WTC11 (cell line): ENCODE results near the gene TRIM3. TPM values are rescaled to one million over a fixed set of nuclear protein-coding genes. Genes with fewer than 3 reads are reported as not detected.

Source experiments
- CREB1 ChIP-seq: sonication (generic); formaldehyde crosslinking; IDR thresholded peaks from 2 replicates; pipeline ENCODE4 v1.8.0; 2023; ENCODE audit warnings: mild to moderate bottlenecking, missing genetic modification reagents
- CREM ChIP-seq: sonication (generic); formaldehyde crosslinking; IDR thresholded peaks from 2 replicates; pipeline ENCODE4 v1.8.1; 2022; ENCODE audit warnings: mild to moderate bottlenecking, missing genetic modification reagents, moderate library complexity
- ELF4 ChIP-seq: sonication (generic); formaldehyde crosslinking; IDR thresholded peaks from 2 replicates; pipeline ENCODE4 v1.8.1; 2022; ENCODE audit warnings: low read depth, mild to moderate bottlenecking, moderate library complexity, missing genetic modification reagents
- EMX1 ChIP-seq: fragments of 250-450 bp; sonication (Bioruptor Pico); IDR thresholded peaks from 2 replicates; pipeline ENCODE4 v1.8.0; 2021; ENCODE audit warnings: mild to moderate bottlenecking
- ESRRA ChIP-seq: sonication (generic); formaldehyde crosslinking; IDR thresholded peaks from 2 replicates; pipeline ENCODE4 v1.8.1; 2022; ENCODE audit warnings: mild to moderate bottlenecking, missing genetic modification reagents, borderline replicate concordance
- FOXJ3 ChIP-seq: sonication (generic); formaldehyde crosslinking; IDR thresholded peaks from 2 replicates; pipeline ENCODE4 v1.9.0; 2021; ENCODE audit warnings: missing genetic modification reagents, mild to moderate bottlenecking, borderline replicate concordance
- GABPB1 ChIP-seq: sonication (generic); formaldehyde crosslinking; IDR thresholded peaks from 2 replicates; pipeline ENCODE4 v1.8.1; 2023; ENCODE audit warnings: mild to moderate bottlenecking, missing genetic modification reagents
- GTF2I ChIP-seq: fragments of 250-450 bp; sonication (Bioruptor Pico); conservative IDR thresholded peaks from 2 replicates; pipeline ENCODE4 v1.4.0; 2021; ENCODE audit warnings: mild to moderate bottlenecking
- IRF2 ChIP-seq: sonication (generic); formaldehyde crosslinking; IDR thresholded peaks from 2 replicates; pipeline ENCODE4 v1.8.0; 2022; ENCODE audit warnings: low read depth, missing genetic modification reagents, borderline replicate concordance
- NFATC4 ChIP-seq: fragments of 250-450 bp; sonication (Bioruptor Pico); IDR thresholded peaks from 2 replicates; pipeline ENCODE4 v1.9.0; 2021; ENCODE audit warnings: mild to moderate bottlenecking
- NFYB ChIP-seq: sonication (generic); formaldehyde crosslinking; conservative IDR thresholded peaks from 2 replicates; pipeline ENCODE4 v1.8.0; 2022; ENCODE audit warnings: low read depth, missing genetic modification reagents
- NR1H2 ChIP-seq: sonication (generic); formaldehyde crosslinking; IDR thresholded peaks from 2 replicates; pipeline ENCODE4 v1.9.0; 2021; ENCODE audit warnings: mild to moderate bottlenecking, moderate library complexity, missing genetic modification reagents
- NR2C2 ChIP-seq: sonication (generic); formaldehyde crosslinking; IDR thresholded peaks from 2 replicates; pipeline ENCODE4 v1.8.0; 2022; ENCODE audit warnings: mild to moderate bottlenecking, missing genetic modification reagents
- RELA ChIP-seq: sonication (generic); formaldehyde crosslinking; IDR thresholded peaks from 2 replicates; pipeline ENCODE4 v1.8.1; 2022; ENCODE audit warnings: missing genetic modification reagents, mild to moderate bottlenecking, borderline replicate concordance
- RORB ChIP-seq: fragments of 250-450 bp; sonication (Bioruptor Pico); IDR thresholded peaks from 2 replicates; pipeline ENCODE4 v1.9.0; 2021; ENCODE audit warnings: mild to moderate bottlenecking
- SMAD4 ChIP-seq: sonication (generic); formaldehyde crosslinking; IDR thresholded peaks from 2 replicates; pipeline ENCODE4 v1.8.0; 2022; ENCODE audit warnings: mild to moderate bottlenecking, missing genetic modification reagents
- TEAD1 ChIP-seq: sonication (generic); formaldehyde crosslinking; IDR thresholded peaks from 2 replicates; pipeline ENCODE4 v1.8.0; 2022; ENCODE audit warnings: mild to moderate bottlenecking, missing genetic modification reagents
- ZNF121 ChIP-seq: sonication (generic); formaldehyde crosslinking; IDR thresholded peaks from 2 replicates; pipeline ENCODE4 v1.8.0; 2023; ENCODE audit warnings: missing genetic modification reagents
- ZNF219 ChIP-seq: sonication (generic); formaldehyde crosslinking; IDR thresholded peaks from 2 replicates; pipeline ENCODE4 v1.8.0; 2023; ENCODE audit warnings: missing genetic modification reagents, mild to moderate bottlenecking, borderline replicate concordance
- ZNF263 ChIP-seq: sonication (generic); formaldehyde crosslinking; IDR thresholded peaks from 2 replicates; pipeline ENCODE4 v1.8.1; 2022; ENCODE audit warnings: low read depth, mild to moderate bottlenecking, moderate library complexity, missing genetic modification reagents
- ZNF396 ChIP-seq: fragments of 250-450 bp; sonication (Bioruptor Pico); IDR thresholded peaks from 2 replicates; pipeline ENCODE4 v1.8.0; 2021; ENCODE audit warnings: mild to moderate bottlenecking, moderate library complexity, borderline replicate concordance
- total RNA-seq: library from RNA; stranded (reverse); gene quantifications from 3 replicates; pipeline ENCODE4 v1.2.3, GENCODE V29; 2021
- TF ChIP-seq, protein P1 (sequence below): fragments of 250-450 bp; sonication (Bioruptor Pico); IDR thresholded peaks from 2 replicates; pipeline ENCODE4 v1.9.0; 2021; ENCODE audit warnings: moderate library complexity, mild to moderate bottlenecking, inconsistent platforms, borderline replicate concordance
- TF ChIP-seq, protein P2 (sequence below): sonication (generic); formaldehyde crosslinking; IDR thresholded peaks from 2 replicates; pipeline ENCODE4 v1.8.0; 2023; ENCODE audit warnings: missing genetic modification reagents
- TF ChIP-seq, protein P3 (sequence below): fragments of 250-450 bp; sonication (Bioruptor Pico); IDR thresholded peaks from 2 replicates; pipeline ENCODE4 v1.9.0; 2021; ENCODE audit warnings: mild to moderate bottlenecking
- TF ChIP-seq, protein P4 (sequence below): sonication (generic); formaldehyde crosslinking; IDR thresholded peaks from 2 replicates; pipeline ENCODE4 v1.8.1; 2023; ENCODE audit warnings: mild to moderate bottlenecking, missing genetic modification reagents, moderate library complexity
- TF ChIP-seq, protein P5 (sequence below): fragments of 250-450 bp; sonication (Bioruptor Pico); IDR thresholded peaks from 2 replicates; pipeline ENCODE4 v2.1.2; 2022; ENCODE audit warnings: mild to moderate bottlenecking, moderate library complexity
- TF ChIP-seq, protein P6 (sequence below): fragments of 250-450 bp; sonication (Bioruptor Pico); IDR thresholded peaks from 2 replicates; pipeline ENCODE4 v1.8.0; 2021; ENCODE audit warnings: mild to moderate bottlenecking
- TF ChIP-seq, protein P7 (sequence below): fragments of 250-450 bp; sonication (Bioruptor Pico); IDR thresholded peaks from 2 replicates; pipeline ENCODE4 v1.9.0; 2021; ENCODE audit warnings: mild to moderate bottlenecking, borderline replicate concordance
- TF ChIP-seq, protein P8 (sequence below): sonication (generic); formaldehyde crosslinking; IDR thresholded peaks from 2 replicates; pipeline ENCODE4 v1.8.1; 2022; ENCODE audit warnings: mild to moderate bottlenecking, missing genetic modification reagents, moderate library complexity, borderline replicate concordance

TRIM3 gene
- total RNA-seq, 1 experiment from 2014 or later: 21.3 TPM

DNA sequence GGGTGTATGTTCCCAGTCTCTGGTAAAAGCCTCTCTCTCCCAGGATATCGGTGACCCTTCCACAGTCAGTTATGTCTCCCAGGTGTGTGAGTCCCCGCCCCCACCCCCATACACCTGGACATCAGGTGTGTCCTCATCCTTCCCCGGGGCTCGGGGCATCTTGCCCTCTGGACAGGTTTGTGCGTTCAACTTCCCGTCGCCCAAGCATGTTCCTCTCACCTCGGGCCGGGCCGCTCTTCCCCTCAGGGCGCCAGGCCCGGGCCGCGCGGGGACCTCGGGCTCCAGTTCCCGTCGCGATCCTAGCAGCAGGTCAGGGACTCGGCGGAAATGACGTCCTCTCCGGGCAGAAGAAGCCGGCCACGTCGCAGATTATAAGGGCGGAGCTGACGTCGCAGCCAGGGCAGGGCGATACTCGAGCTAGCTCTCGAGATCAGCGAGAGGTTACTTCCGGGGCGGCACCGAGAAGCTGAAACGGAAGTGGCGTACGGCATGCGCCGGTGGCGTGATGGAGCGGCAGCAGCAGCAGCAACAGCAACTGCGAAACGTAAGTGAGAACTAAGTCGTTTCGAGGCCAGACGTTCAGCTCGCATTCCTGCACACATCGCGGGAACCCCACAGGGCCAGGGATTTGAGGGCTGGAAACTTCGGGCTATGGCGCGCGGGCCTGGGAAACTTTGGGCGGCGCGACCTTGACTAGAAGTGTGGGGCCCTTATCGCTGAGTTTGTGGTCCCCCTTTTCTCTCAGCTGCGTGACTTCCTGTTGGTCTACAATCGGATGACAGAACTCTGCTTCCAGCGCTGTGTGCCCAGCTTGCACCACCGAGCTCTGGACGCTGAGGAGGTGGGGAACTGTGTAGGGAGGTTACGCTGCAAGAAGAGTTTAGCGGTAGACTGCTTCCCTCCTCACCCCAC, 7.5 kb upstream of the TRIM3 start, which contains the start of the genes ARFIP2 and TIMM10B (continued):
- TF ChIP-seq SMAD4 (no peak), ZNF219 (CRISPR knock-in tag) (no peak), ZNF263 (no peak), CREM (peak; percentile 99), FOXJ3 (CRISPR knock-in tag) (no peak), TEAD1 (CRISPR knock-in tag) (peak; percentile 79), ZNF121 (no peak), NR1H2 (no peak), NR2C2 (CRISPR knock-in tag) (no peak), RORB (CRISPR knock-in tag) (no peak), ESRRA (0 out of 2 replicates have a peak, but pooled peaks have one; percentile 53), CREB1 (peak; percentile 86), ELF4 (CRISPR knock-in tag) (no peak), GTF2I (CRISPR knock-in tag) (no peak), NFATC4 (CRISPR knock-in tag) (no peak), EMX1 (CRISPR knock-in tag) (no peak), RELA (CRISPR knock-in tag) (no peak), NFYB (peak; percentile 8; the same call in 1 of the 2 replicates), IRF2 (CRISPR knock-in tag) (no peak), GABPB1 (CRISPR knock-in tag) (peak; percentile 82), ZNF396 (no peak)
- TF ChIP-seq, protein P1, sequence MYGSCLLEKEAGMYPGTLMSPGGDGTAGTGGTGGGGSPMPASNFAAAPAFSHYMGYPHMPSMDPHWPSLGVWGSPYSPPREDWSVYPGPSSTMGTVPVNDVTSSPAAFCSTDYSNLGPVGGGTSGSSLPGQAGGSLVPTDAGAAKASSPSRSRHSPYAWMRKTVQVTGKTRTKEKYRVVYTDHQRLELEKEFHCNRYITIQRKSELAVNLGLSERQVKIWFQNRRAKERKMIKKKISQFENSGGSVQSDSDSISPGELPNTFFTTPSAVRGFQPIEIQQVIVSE (CRISPR knock-in tag): no peak
- TF ChIP-seq, protein P2, sequence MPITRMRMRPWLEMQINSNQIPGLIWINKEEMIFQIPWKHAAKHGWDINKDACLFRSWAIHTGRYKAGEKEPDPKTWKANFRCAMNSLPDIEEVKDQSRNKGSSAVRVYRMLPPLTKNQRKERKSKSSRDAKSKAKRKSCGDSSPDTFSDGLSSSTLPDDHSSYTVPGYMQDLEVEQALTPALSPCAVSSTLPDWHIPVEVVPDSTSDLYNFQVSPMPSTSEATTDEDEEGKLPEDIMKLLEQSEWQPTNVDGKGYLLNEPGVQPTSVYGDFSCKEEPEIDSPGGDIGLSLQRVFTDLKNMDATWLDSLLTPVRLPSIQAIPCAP (CRISPR knock-in tag): no peak
- TF ChIP-seq, protein P3, sequence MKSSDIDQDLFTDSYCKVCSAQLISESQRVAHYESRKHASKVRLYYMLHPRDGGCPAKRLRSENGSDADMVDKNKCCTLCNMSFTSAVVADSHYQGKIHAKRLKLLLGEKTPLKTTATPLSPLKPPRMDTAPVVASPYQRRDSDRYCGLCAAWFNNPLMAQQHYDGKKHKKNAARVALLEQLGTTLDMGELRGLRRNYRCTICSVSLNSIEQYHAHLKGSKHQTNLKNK (CRISPR knock-in tag): no peak
- TF ChIP-seq, protein P4, sequence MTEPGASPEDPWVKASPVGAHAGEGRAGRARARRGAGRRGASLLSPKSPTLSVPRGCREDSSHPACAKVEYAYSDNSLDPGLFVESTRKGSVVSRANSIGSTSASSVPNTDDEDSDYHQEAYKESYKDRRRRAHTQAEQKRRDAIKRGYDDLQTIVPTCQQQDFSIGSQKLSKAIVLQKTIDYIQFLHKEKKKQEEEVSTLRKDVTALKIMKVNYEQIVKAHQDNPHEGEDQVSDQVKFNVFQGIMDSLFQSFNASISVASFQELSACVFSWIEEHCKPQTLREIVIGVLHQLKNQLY (CRISPR knock-in tag): no peak
- TF ChIP-seq, protein P5, sequence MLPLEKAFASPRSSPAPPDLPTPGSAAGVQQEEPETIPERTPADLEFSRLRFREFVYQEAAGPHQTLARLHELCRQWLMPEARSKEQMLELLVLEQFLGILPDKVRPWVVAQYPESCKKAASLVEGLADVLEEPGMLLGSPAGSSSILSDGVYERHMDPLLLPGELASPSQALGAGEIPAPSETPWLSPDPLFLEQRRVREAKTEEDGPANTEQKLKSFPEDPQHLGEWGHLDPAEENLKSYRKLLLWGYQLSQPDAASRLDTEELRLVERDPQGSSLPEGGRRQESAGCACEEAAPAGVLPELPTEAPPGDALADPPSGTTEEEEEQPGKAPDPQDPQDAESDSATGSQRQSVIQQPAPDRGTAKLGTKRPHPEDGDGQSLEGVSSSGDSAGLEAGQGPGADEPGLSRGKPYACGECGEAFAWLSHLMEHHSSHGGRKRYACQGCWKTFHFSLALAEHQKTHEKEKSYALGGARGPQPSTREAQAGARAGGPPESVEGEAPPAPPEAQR: no peak
- TF ChIP-seq, protein P6, sequence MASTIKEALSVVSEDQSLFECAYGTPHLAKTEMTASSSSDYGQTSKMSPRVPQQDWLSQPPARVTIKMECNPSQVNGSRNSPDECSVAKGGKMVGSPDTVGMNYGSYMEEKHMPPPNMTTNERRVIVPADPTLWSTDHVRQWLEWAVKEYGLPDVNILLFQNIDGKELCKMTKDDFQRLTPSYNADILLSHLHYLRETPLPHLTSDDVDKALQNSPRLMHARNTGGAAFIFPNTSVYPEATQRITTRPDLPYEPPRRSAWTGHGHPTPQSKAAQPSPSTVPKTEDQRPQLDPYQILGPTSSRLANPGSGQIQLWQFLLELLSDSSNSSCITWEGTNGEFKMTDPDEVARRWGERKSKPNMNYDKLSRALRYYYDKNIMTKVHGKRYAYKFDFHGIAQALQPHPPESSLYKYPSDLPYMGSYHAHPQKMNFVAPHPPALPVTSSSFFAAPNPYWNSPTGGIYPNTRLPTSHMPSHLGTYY (CRISPR knock-in tag): no peak
- TF ChIP-seq, protein P7, sequence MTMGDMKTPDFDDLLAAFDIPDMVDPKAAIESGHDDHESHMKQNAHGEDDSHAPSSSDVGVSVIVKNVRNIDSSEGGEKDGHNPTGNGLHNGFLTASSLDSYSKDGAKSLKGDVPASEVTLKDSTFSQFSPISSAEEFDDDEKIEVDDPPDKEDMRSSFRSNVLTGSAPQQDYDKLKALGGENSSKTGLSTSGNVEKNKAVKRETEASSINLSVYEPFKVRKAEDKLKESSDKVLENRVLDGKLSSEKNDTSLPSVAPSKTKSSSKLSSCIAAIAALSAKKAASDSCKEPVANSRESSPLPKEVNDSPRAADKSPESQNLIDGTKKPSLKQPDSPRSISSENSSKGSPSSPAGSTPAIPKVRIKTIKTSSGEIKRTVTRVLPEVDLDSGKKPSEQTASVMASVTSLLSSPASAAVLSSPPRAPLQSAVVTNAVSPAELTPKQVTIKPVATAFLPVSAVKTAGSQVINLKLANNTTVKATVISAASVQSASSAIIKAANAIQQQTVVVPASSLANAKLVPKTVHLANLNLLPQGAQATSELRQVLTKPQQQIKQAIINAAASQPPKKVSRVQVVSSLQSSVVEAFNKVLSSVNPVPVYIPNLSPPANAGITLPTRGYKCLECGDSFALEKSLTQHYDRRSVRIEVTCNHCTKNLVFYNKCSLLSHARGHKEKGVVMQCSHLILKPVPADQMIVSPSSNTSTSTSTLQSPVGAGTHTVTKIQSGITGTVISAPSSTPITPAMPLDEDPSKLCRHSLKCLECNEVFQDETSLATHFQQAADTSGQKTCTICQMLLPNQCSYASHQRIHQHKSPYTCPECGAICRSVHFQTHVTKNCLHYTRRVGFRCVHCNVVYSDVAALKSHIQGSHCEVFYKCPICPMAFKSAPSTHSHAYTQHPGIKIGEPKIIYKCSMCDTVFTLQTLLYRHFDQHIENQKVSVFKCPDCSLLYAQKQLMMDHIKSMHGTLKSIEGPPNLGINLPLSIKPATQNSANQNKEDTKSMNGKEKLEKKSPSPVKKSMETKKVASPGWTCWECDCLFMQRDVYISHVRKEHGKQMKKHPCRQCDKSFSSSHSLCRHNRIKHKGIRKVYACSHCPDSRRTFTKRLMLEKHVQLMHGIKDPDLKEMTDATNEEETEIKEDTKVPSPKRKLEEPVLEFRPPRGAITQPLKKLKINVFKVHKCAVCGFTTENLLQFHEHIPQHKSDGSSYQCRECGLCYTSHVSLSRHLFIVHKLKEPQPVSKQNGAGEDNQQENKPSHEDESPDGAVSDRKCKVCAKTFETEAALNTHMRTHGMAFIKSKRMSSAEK: no peak
- TF ChIP-seq, protein P8, sequence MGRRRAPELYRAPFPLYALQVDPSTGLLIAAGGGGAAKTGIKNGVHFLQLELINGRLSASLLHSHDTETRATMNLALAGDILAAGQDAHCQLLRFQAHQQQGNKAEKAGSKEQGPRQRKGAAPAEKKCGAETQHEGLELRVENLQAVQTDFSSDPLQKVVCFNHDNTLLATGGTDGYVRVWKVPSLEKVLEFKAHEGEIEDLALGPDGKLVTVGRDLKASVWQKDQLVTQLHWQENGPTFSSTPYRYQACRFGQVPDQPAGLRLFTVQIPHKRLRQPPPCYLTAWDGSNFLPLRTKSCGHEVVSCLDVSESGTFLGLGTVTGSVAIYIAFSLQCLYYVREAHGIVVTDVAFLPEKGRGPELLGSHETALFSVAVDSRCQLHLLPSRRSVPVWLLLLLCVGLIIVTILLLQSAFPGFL (CRISPR knock-in tag): no peak
